ENCODE data around the gene VAV3.

DNA sequence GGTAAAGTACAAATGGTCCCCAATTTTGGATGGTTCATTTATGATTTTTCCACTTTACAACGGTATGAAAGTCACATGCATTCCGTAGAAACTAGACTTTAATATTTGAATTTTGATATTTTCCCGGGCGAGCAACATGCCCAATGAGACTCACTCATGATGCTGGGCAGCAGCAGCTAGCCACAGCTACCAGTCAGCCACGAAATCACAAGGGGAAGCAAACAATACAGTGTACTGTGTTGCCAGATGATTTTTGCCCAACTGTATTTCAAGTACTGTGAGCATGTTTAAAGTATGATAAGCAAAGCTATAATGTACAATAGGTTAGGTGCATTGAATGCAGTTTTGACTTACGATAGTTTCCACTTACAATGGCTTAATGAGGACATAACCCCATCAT lies 266.8 kb downstream of the VAV3 start:
- TF ChIP-seq EZH2 (IDR thresholded peaks at IDR 0.05; ENCODE audit: insufficient read depth, poor library complexity, severe bottlenecking) (no peak), EZH2phosphoT487 (IDR thresholded peaks at IDR 0.05; ENCODE audit: insufficient read depth, low read depth) (no peak)
